ENCODE results near the gene SERPINA10.
"Not testable (repeated sequence)": the region's sequence is repeated elsewhere in the genome, so short reads cannot be mapped to it uniquely, and the experiment has no call there.

Gene SERPINA10

GRCh38 chr14:94269156-94269555 lies 23.9 kb downstream of the SERPINA10 start:
- no peak overlapping the region for H3K4me3 Mint-ChIP-seq
- peaks cover 35% of the 10 kb centered on the region for H3K27me3 Mint-ChIP-seq
- DNase-seq, result no peak
- no peaks in the 10 kb centered on the region for H3K4me1 Mint-ChIP-seq
- H3K27ac Mint-ChIP-seq, result peak overlapping the region in 1 of 2 donors; percentile 61
- ATAC-seq, result no peak
- no peaks in the 10 kb centered on the region for H3K9me3 Mint-ChIP-seq

- H3K4me1 Mint-ChIP-seq, H3K4me3 Mint-ChIP-seq, DNase-seq, ATAC-seq, H3K27ac Mint-ChIP-seq, H3K9me3 Mint-ChIP-seq: not testable (repeated sequence)
- peaks cover 35% of the 10 kb centered on the region for H3K27me3 Mint-ChIP-seq
Observed at GRCh38 chr14:94268582-94268981, 24.5 kb downstream of the SERPINA10 start.

- no peak for ATAC-seq
- no peaks in the 10 kb centered on the region for H3K4me1 Mint-ChIP-seq
- H3K27me3 Mint-ChIP-seq, result peaks cover 27% of the 10 kb centered on the region
- no peak overlapping the region for H3K27ac Mint-ChIP-seq
- H3K4me3 Mint-ChIP-seq, result no peak overlapping the region
- DNase-seq, result no peak
- H3K9me3 Mint-ChIP-seq, result peaks cover 7 to 12% of the 10 kb centered on the region in 2 donors
Observed at GRCh38 chr14:94267352-94267751, 25.7 kb downstream of the SERPINA10 start.

GRCh38 chr14:94264195-94264594 lies 28.9 kb downstream of the SERPINA10 start:
- H3K27ac Mint-ChIP-seq, H3K4me3 Mint-ChIP-seq, H3K4me1 Mint-ChIP-seq, DNase-seq, ATAC-seq: not testable (repeated sequence)
- peaks cover 7 to 16% of the 10 kb centered on the region in 2 donors for H3K9me3 Mint-ChIP-seq
- peaks cover 12% of the 10 kb centered on the region for H3K27me3 Mint-ChIP-seq

- no peak overlapping the region for H3K4me3 Mint-ChIP-seq
- H3K9me3 Mint-ChIP-seq, result no peaks in the 10 kb centered on the region
- peaks cover 9% of the 10 kb centered on the region for H3K27me3 Mint-ChIP-seq
- H3K4me1 Mint-ChIP-seq, result no peaks in the 10 kb centered on the region
- no peak overlapping the region for H3K27ac Mint-ChIP-seq
- ATAC-seq, result no peak
- DNase-seq, result no peak
Observed at GRCh38 chr14:94244182-94244581, 48.9 kb downstream of the SERPINA10 start.

GRCh38 chr14:94239406-94239805 lies 53.7 kb downstream of the SERPINA10 start:
- ATAC-seq (no peak), DNase-seq (no peak)
- Mint-ChIP-seq H3K27ac (peak overlapping the region in 1 of 2 donors; percentile 2), H3K27me3 (no peaks in the 10 kb centered on the region), H3K9me3 (no peaks in the 10 kb centered on the region), H3K4me3 (no peak overlapping the region), H3K4me1 (no peaks in the 10 kb centered on the region)

GRCh38 chr14:94237983-94238382 lies 55.1 kb downstream of the SERPINA10 start:
- no peaks in the 10 kb centered on the region for H3K27me3 Mint-ChIP-seq
- no peak overlapping the region for H3K4me3 Mint-ChIP-seq
- H3K9me3 Mint-ChIP-seq, result no peaks in the 10 kb centered on the region
- H3K4me1 Mint-ChIP-seq, result no peaks in the 10 kb centered on the region
- ATAC-seq (no peak), DNase-seq (no peak)
- H3K27ac Mint-ChIP-seq, result no peak overlapping the region

GRCh38 chr14:94237046-94237445 lies 56.0 kb downstream of the SERPINA10 start:
- H3K9me3 Mint-ChIP-seq, result no peaks in the 10 kb centered on the region
- H3K27ac Mint-ChIP-seq, result no peak overlapping the region
- H3K4me3 Mint-ChIP-seq, result no peak overlapping the region
- no peaks in the 10 kb centered on the region for H3K27me3 Mint-ChIP-seq
- DNase-seq, result no peak
- H3K4me1 Mint-ChIP-seq, result no peaks in the 10 kb centered on the region
- no peak for ATAC-seq
